Middle frontal gyrus (tissue), 1 donor: ENCODE data around the gene CLBA1.

Source experiments
- DNase-seq: peaks from one replicate; pipeline ENCODE4 v3.0.0-alpha.2; 2015; ENCODE audit warnings: low spot score; ENCODE audit errors: extremely low spot score

Gene CLBA1

GRCh38 chr14:104979758-104980610, 5.6 kb upstream of the CLBA1 start:
- DNase-seq = no peak

GRCh38 chr14:104980611-104981531, 4.7 kb upstream of the CLBA1 start:
- DNase-seq = no peak

- DNase-seq = no peak
Observed at GRCh38 chr14:104981699-104982541, 3.7 kb upstream of the CLBA1 start.

- DNase-seq = no peak
Observed at GRCh38 chr14:104982548-104983230, 2.9 kb upstream of the CLBA1 start.

- DNase-seq = no peak
Observed at GRCh38 chr14:104983231-104983721, 2.3 kb upstream of the CLBA1 start.

GRCh38 chr14:104984056-104984894, 1.3 kb upstream of the CLBA1 start:
- DNase-seq = no peak

GRCh38 chr14:104986487-104987164, 1.0 kb downstream of the CLBA1 start:
- no peak for DNase-seq

GRCh38 chr14:104989236-104989950, 3.8 kb downstream of the CLBA1 start:
- no peak for DNase-seq

GRCh38 chr14:104989951-104990303, 4.3 kb downstream of the CLBA1 start:
- DNase-seq = no peak

- DNase-seq = no peak
Observed at GRCh38 chr14:104991896-104992230, 6.3 kb downstream of the CLBA1 start.

GRCh38 chr14:104992501-104992900, 6.9 kb downstream of the CLBA1 start:
- no peak for DNase-seq

- no peak for DNase-seq
Observed at GRCh38 chr14:104993306-104993705, 7.7 kb downstream of the CLBA1 start.

- DNase-seq = no peak
Observed at GRCh38 chr14:104993808-104994591, 8.4 kb downstream of the CLBA1 start.

GRCh38 chr14:104994978-104995377, 9.4 kb downstream of the CLBA1 start:
- no peak for DNase-seq

- DNase-seq = no peak
Observed at GRCh38 chr14:104996032-104996431, 10.4 kb downstream of the CLBA1 start.

GRCh38 chr14:104996483-104996882, 10.9 kb downstream of the CLBA1 start:
- DNase-seq = no peak

- DNase-seq = no peak
Observed at GRCh38 chr14:104998801-104999200, 13.2 kb downstream of the CLBA1 start.

- DNase-seq = no peak
Observed at GRCh38 chr14:104999361-104999760, 13.8 kb downstream of the CLBA1 start.
